SIG-M5 treated with dmso at 0.1 percent for 504 hours (cell line): ENCODE results near the gene RSRC2.

Experiments used
- DNase-seq: peaks from one replicate; lab custom pipeline; 2025; ENCODE audit not compliant: unreplicated experiment; lab: John Stamatoyannopoulos, UW

Gene RSRC2

DNA sequence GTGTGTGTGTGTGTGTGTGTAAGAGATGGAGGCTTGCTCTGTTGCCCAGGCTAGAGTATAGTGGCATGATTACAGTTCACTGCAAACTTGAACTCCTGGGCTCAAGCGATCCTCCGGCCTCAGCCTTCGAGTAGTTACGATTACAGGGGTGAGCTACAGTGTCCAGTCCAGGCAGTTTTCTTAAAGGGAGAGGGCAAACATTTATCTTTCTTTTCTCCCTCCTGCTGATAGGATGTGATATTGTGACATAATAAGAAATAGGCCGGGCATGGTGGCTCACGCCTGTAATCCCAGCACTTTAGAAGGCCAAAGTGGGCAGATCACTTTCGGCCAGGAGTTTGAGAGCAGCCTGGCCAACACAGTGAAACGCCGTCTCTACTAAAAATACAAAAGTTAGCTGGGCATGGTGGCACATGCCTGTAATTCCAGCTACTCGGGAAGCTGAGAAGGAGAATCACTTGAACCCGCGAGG is 72.5 kb downstream of the RSRC2 start:
- DNase-seq, result no peak
